Uterus (tissue), 4 donors: ENCODE data around the gene LYSMD2. TPM values are rescaled to one million over a fixed set of nuclear protein-coding genes. Genes with fewer than 3 reads are reported as not detected.
A peak's percentile ranks its signal among the peaks of the same experiment; 100 is the strongest.
"Not testable (repeated sequence)": the region's sequence is repeated elsewhere in the genome, so short reads cannot be mapped to it uniquely, and the experiment has no call there.

Experiments used
- DNase-seq, 2 donors: peaks; one replicate each; pipeline ENCODE4 v3.0.0-alpha.2; 2019 to 2020
- H3K27ac ChIP-seq, 2 donors: fragments of 200-600 bp; sonication (generic); 1 replicate in 1 of 2; 2 replicates in 1 of 2; pipeline ENCODE4 v1.5.1; 2016 to 2018
- H3K27me3 ChIP-seq, 2 donors: fragments of 200-600 bp; sonication (generic); one replicate each; pipeline ENCODE4 v1.5.1; 2018 to 2019; ENCODE audit warnings: control low read depth in 1 of 2
- H3K36me3 ChIP-seq, 2 donors: fragments of 200-600 bp; sonication (generic); one replicate each; pipeline ENCODE4 v1.5.1; 2019; ENCODE audit warnings: control low read depth in 1 of 2
- H3K4me1 ChIP-seq, 2 donors: fragments of 200-600 bp; sonication (generic); one replicate each; pipeline ENCODE4 v1.5.1; 2018 to 2019; ENCODE audit warnings: control low read depth in 1 of 2
- H3K4me3 ChIP-seq, 2 donors: fragments of 200-600 bp; sonication (generic); 1 replicate in 1 of 2; 2 replicates in 1 of 2; pipeline ENCODE4 v1.5.1; 2018 to 2019; ENCODE audit warnings: mild to moderate bottlenecking in 1 of 2
- H3K9me3 ChIP-seq, 2 donors: fragments of 200-600 bp; sonication (generic); one replicate each; pipeline ENCODE4 v1.5.1; 2019; ENCODE audit warnings: control low read depth in 1 of 2
- CTCF ChIP-seq, 4 experiments: fragments of 200-600 bp in 2 of 4; fragments of 450-650 bp in 2 of 4; sonication (generic) in 2 of 4; IDR thresholded peaks; one replicate each; pipeline ENCODE4 v1.5.1; 2016 to 2019; ENCODE audit warnings: antibody characterized with exemption in 4 of 4, mild to moderate bottlenecking in 2 of 4, moderate library complexity in 1 of 4
- POLR2A ChIP-seq, 2 donors: fragments of 450-650 bp; IDR thresholded peaks; one replicate each; pipeline ENCODE4 v1.6.1; 2016; ENCODE audit warnings: antibody characterized with exemption in 2 of 2, mild to moderate bottlenecking in 1 of 2, moderate library complexity in 1 of 2
- intact Hi-C: fragments of 100-400 bp; cut with DNase I; formaldehyde crosslinking; loops from one replicate; pipeline ENCODE4 v1.15.1; 2023; ENCODE audit warnings: low total_unique reads
- total RNA-seq, 4 donors: library from RNA; depleted of rRNA in 3 of 4; stranded (reverse); fragments of >200 nt in 3 of 4; gene quantifications; one replicate each; pipeline versions ENCODE4 v1.1.0 to v1.2.4, GENCODE V29; 2014 to 2023
- donor health status: DM: yes; HTN: yes; CAD: no.

Gene LYSMD2
- total RNA-seq, result 10 to 100 TPM in 3 of 4 donors, 1 to 10 TPM in 1; 8.5 to 44.7 (median 25.0) TPM

- Histone ChIP-seq H3K27me3 (no peaks in the 10 kb centered on the region), H3K27ac (peak within 1 kb of the TSS; percentile 86 to 97), H3K4me3 (peak within 1 kb of the TSS; percentile 63 to 94), H3K4me1 (peaks cover 0 to 5% of the 10 kb centered on the region in 2 donors), H3K9me3 (no peaks in the 10 kb centered on the region), H3K36me3 (no peaks in the 10 kb centered on the region)
- DNase-seq, result peak; percentile 81 to 86
- intact Hi-C loops, result no loop called here
- TF ChIP-seq CTCF (IDR thresholded peaks at IDR 0.05) (no peak), POLR2A (IDR thresholded peaks at IDR 0.05) (peak; percentile 34 to 52)
Measured at GRCh38 chr15:51737522-51738305, at the start of gene LYSMD2. Gene LYSMD2, minus strand, starts transcription at chr15:51737655. Its CDS starts 33 bp downstream, at chr15:51737622.

GRCh38 chr15:51787130-51787529 is 49.7 kb upstream of the LYSMD2 start:
- H3K27ac ChIP-seq, intact Hi-C loops, DNase-seq, H3K4me3 ChIP-seq, H3K9me3 ChIP-seq, H3K27me3 ChIP-seq, H3K36me3 ChIP-seq, H3K4me1 ChIP-seq: not testable (repeated sequence)

GRCh38 chr15:51783967-51784366 is 46.5 kb upstream of the LYSMD2 start:
- Histone ChIP-seq H3K27ac (no peak overlapping the region), H3K4me1 (no peaks in the 10 kb centered on the region), H3K36me3 (no peaks in the 10 kb centered on the region), H3K9me3 (no peaks in the 10 kb centered on the region), H3K27me3 (no peaks in the 10 kb centered on the region), H3K4me3 (no peak overlapping the region)
- intact Hi-C loops, result no loop called here
- TF ChIP-seq CTCF (IDR thresholded peaks at IDR 0.05), result no peak
- no peak for TF ChIP-seq POLR2A (IDR thresholded peaks at IDR 0.05)
- DNase-seq, result no peak

- H3K4me3 ChIP-seq, result no peak overlapping the region
- H3K9me3 ChIP-seq, result no peaks in the 10 kb centered on the region
- TF ChIP-seq POLR2A (IDR thresholded peaks at IDR 0.05) (no peak), CTCF (IDR thresholded peaks at IDR 0.05) (no peak)
- no peak for DNase-seq
- H3K27me3 ChIP-seq, result no peaks in the 10 kb centered on the region
- H3K4me1 ChIP-seq, result no peaks in the 10 kb centered on the region
- intact Hi-C loops, result no loop called here
- no peak overlapping the region for H3K27ac ChIP-seq
- H3K36me3 ChIP-seq, result no peaks in the 10 kb centered on the region
Measured at GRCh38 chr15:51782357-51782896, 45.0 kb upstream of the LYSMD2 start.

- Histone ChIP-seq H3K9me3 (no peaks in the 10 kb centered on the region), H3K4me3 (no peak overlapping the region), H3K36me3 (no peaks in the 10 kb centered on the region), H3K27me3 (no peaks in the 10 kb centered on the region), H3K27ac (no peak overlapping the region), H3K4me1 (no peaks in the 10 kb centered on the region)
- no peak for DNase-seq
- TF ChIP-seq POLR2A (IDR thresholded peaks at IDR 0.05), result no peak
- no peak for TF ChIP-seq CTCF (IDR thresholded peaks at IDR 0.05)
- intact Hi-C loops, result no loop called here
Measured at GRCh38 chr15:51781506-51781905, 44.1 kb upstream of the LYSMD2 start.
